Heart left ventricle (tissue), 16 donors: ENCODE results near the gene GABBR2. TPM values are rescaled to one million over a fixed set of nuclear protein-coding genes. Genes with fewer than 3 reads are reported as not detected.

Experiments
- ATAC-seq, 4 donors: fragments of 200-7000 bp; cut with Tn5 transposase; one replicate each; pipeline ENCODE4 v1.9.1; 2020 to 2022; ENCODE audit warnings: moderate library complexity in 4 of 4, mild to moderate bottlenecking in 3 of 4, moderate number of reproducible peaks in 1 of 4
- DNase-seq, 5 donors: peaks; one replicate each; pipeline ENCODE4 v3.0.0-alpha.2; 2020
- H3K27ac ChIP-seq, 12 donors: fragments of 200-600 bp; sonication (generic) in 4 of 12; one replicate each; pipeline versions ENCODE4 v1.5.0 to v1.8.0; 2016 to 2022; ENCODE audit warnings: mild to moderate bottlenecking in 2 of 12
- H3K27me3 ChIP-seq, 9 donors: fragments of 200-600 bp; sonication (generic) in 2 of 9; one replicate each; pipeline versions ENCODE4 v1.5.1 to v1.8.0; 2016 to 2022; ENCODE audit warnings: mild to moderate bottlenecking in 3 of 9
- H3K36me3 ChIP-seq, 9 donors: fragments of 200-600 bp; sonication (generic) in 2 of 9; one replicate each; pipeline versions ENCODE4 v1.5.0 to v1.8.0; 2018 to 2022; ENCODE audit warnings: mild to moderate bottlenecking in 2 of 9
- H3K4me1 ChIP-seq, 12 donors: fragments of 200-600 bp; sonication (generic) in 4 of 12; one replicate each; pipeline versions ENCODE4 v1.5.0 to v1.8.0; 2016 to 2022; ENCODE audit warnings: mild to moderate bottlenecking in 3 of 12
- H3K4me3 ChIP-seq, 12 donors: fragments of 200-600 bp; sonication (generic) in 4 of 12; one replicate each; pipeline versions ENCODE4 v1.5.0 to v1.8.0; 2017 to 2022; ENCODE audit warnings: mild to moderate bottlenecking in 9 of 12, moderate library complexity in 4 of 12
- H3K9me3 ChIP-seq, 12 donors: fragments of 200-600 bp; sonication (generic) in 4 of 12; one replicate each; pipeline versions ENCODE4 v1.5.0 to v1.8.0; 2016 to 2022; ENCODE audit warnings: mild to moderate bottlenecking in 1 of 12
- POLR2A ChIP-seq, 2 donors: fragments of 450-650 bp; IDR thresholded peaks; one replicate each; pipeline ENCODE4 v1.6.1; 2017; ENCODE audit warnings: antibody characterized with exemption in 2 of 2, mild to moderate bottlenecking in 2 of 2, moderate library complexity in 2 of 2
- WGBS, 4 donors: extraction: QIAGEN DNeasy Blood & Tissue Kit in 2 of 4; methylation state at CpG; one replicate each; pipeline versions ENCODE4 v1.1.5 to v1.1.7; 2013 to 2018; 5-methylcytosine and 5-hydroxymethylcytosine counted together
- intact Hi-C, 10 donors: fragments of 100-400 bp; cut with DNase I; formaldehyde crosslinking; loops; one replicate each; pipeline versions ENCODE4 v1.11.1 to v1.14.2; 2022
- polyA plus RNA-seq, 2 donors: library from polyadenylated mRNA; stranded (reverse); fragments of 200-250 nt; gene quantifications; one replicate each; pipeline ENCODE4 v1.2.3, GENCODE V29; 2013
- total RNA-seq, 9 donors: library from RNA; depleted of rRNA in 2 of 9; stranded (reverse); fragments of >200 nt in 2 of 9; fragmentation: NEBNext Ultra II Directional in 3 of 9; extraction: Animal tissue kit (Norgen Biotek cat#: 25700) in 3 of 9; gene quantifications; one replicate each; pipeline versions ENCODE4 v1.1.0 to v1.2.4, GENCODE V29; 2016 to 2023
- TF ChIP-seq, protein P1 (sequence below), 12 donors: fragments of 200-600 bp; sonication (generic) in 4 of 12; IDR thresholded peaks; one replicate each; pipeline versions ENCODE4 v1.5.0 to v1.8.0; 2018 to 2022; ENCODE audit warnings: antibody characterized with exemption in 12 of 12, mild to moderate bottlenecking in 5 of 12
- donor health status: ischemic (EF 13 %, LVEDD 7.1; RV severe dilation, severe dysfunction).
- donor health status: healthy with polysubstance abuse.
- donor health status: DM: no; HTN: yes; CAD: no.
- donor health status: DM: no; HTN: no; CAD: no.
- donor health status: ischemic (EF 25% LVEDD 6.9; RV normal size, moderate dysfunction).
- donor health status: ischemic (EF 25% LVEDD 5.7; RV mildly dilated, moderate dysfunction).
- donor health status: healthy.
- donor health status: DM: yes; HTN: yes; CAD: no.
- donor health status: ischemic (EF 35%, LVEDD 5.7; RV mildly dilated, moderate dysfunction).
- donor health status: nonischemic (EF 11% LVEDD 7.7; RV severe dilation, severe dysfunction).
- donor health status: DM: yes; HTN: yes; CAD: no.
- donor health status: PGD.
- donor health status: ischemic (EF 29% LVEDD 5.4; RV normal size, mild dysfunction).
- donor health status: nonischemic (EF 23%, LVEDD 6.1; RV moderate dilation, normal function).

GABBR2 gene
- total and polyA plus RNA-seq, 11 donors = 0.11 to 3.4 (median 0.58) TPM

GRCh38 chr9:98549401-98549800 is 159.3 kb downstream of the GABBR2 start:
- H3K4me3 ChIP-seq = no peak overlapping the region
- no peak for DNase-seq
- H3K27me3 ChIP-seq = no peaks in the 10 kb centered on the region
- ATAC-seq = no peak
- H3K27ac ChIP-seq = no peak overlapping the region
- no peaks in the 10 kb centered on the region for H3K36me3 ChIP-seq
- intact Hi-C loops = loop anchor here in 1 of 10 donors (10.0 kb wide), 1 partner anchor 65 kb away; no protein-coding TSS in a partner anchor
- no peaks in the 10 kb centered on the region for H3K4me1 ChIP-seq
- no peaks in the 10 kb centered on the region for H3K9me3 ChIP-seq
- 74 to 83% (median 76%) methylated on average over 3 of the region's 3 CpGs for WGBS, 4 donors
- TF ChIP-seq, protein P1, sequence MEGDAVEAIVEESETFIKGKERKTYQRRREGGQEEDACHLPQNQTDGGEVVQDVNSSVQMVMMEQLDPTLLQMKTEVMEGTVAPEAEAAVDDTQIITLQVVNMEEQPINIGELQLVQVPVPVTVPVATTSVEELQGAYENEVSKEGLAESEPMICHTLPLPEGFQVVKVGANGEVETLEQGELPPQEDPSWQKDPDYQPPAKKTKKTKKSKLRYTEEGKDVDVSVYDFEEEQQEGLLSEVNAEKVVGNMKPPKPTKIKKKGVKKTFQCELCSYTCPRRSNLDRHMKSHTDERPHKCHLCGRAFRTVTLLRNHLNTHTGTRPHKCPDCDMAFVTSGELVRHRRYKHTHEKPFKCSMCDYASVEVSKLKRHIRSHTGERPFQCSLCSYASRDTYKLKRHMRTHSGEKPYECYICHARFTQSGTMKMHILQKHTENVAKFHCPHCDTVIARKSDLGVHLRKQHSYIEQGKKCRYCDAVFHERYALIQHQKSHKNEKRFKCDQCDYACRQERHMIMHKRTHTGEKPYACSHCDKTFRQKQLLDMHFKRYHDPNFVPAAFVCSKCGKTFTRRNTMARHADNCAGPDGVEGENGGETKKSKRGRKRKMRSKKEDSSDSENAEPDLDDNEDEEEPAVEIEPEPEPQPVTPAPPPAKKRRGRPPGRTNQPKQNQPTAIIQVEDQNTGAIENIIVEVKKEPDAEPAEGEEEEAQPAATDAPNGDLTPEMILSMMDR (IDR thresholded peaks at IDR 0.05) = no peak
- TF ChIP-seq POLR2A (IDR thresholded peaks at IDR 0.05) = no peak

DNA sequence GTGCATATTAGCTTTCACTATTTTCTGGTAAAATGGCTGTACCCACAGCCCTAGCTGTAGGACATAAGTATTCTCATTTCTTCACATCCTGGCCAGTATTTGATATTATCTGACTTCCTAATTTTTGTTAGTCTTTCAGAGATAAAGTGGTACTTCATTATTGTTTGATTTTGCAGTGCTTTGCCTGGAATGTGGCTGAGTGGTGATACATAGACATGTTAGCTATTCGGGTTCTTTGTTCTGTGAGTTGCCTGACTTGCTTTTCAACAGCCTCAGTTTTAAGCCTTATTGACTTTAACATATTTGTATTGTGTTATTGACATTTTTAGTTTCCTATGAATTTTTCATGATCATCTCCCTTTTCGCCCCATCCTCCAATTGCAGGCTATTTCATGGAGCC is 161.1 kb downstream of the GABBR2 start:
- WGBS, 4 donors = 84 to 93% (median 87%) methylated on average over 2 of the region's 2 CpGs; no CpG with 5 or more reads in 1 of the 4 donors
- intact Hi-C loops = loop anchor here in 1 of 10 donors (10.0 kb wide), 1 partner anchor 63 kb away; no protein-coding TSS in a partner anchor
- Histone ChIP-seq H3K36me3 (no peaks in the 10 kb centered on the region), H3K9me3 (no peaks in the 10 kb centered on the region), H3K27me3 (no peaks in the 10 kb centered on the region), H3K4me1 (no peaks in the 10 kb centered on the region), H3K4me3 (no peak overlapping the region), H3K27ac (no peak overlapping the region)
- no peak for DNase-seq
- TF ChIP-seq POLR2A (IDR thresholded peaks at IDR 0.05) = no peak
- TF ChIP-seq, protein P1 (IDR thresholded peaks at IDR 0.05) = no peak
- no peak for ATAC-seq

DNA sequence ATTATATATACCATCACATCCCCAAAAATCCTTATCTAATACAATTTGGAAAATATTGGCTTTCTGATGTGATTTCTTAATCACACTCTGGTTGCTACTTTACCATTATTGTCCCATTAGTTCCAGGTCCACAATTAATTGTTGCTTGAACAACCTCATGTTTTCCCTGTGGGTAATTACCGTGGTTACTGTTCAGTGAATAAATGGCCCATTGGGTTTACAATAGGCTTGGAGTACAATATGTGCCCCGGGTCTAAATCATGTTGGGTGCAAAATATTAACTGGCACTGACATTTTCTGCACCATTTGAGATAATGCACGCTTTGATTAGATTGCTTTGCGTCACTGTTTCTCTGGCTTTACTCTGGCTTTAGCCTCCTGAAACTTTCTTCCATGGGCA is 163.7 kb downstream of the GABBR2 start:
- no peak for ATAC-seq
- no peak overlapping the region for H3K4me3 ChIP-seq
- intact Hi-C loops = loop anchor here in 1 of 10 donors (10.0 kb wide), 1 partner anchor 60 kb away; no protein-coding TSS in a partner anchor
- no peaks in the 10 kb centered on the region for H3K9me3 ChIP-seq
- H3K27me3 ChIP-seq = peaks cover 0 to 4% (median 0%) of the 10 kb centered on the region in 9 donors
- TF ChIP-seq, protein P1 (IDR thresholded peaks at IDR 0.05) = no peak
- TF ChIP-seq POLR2A (IDR thresholded peaks at IDR 0.05) = no peak
- no peak overlapping the region for H3K27ac ChIP-seq
- no peak for DNase-seq
- H3K36me3 ChIP-seq = no peaks in the 10 kb centered on the region
- 71 to 80% (median 74%) methylated on average over 4 of the region's 4 CpGs for WGBS, 4 donors
- no peaks in the 10 kb centered on the region for H3K4me1 ChIP-seq

DNA sequence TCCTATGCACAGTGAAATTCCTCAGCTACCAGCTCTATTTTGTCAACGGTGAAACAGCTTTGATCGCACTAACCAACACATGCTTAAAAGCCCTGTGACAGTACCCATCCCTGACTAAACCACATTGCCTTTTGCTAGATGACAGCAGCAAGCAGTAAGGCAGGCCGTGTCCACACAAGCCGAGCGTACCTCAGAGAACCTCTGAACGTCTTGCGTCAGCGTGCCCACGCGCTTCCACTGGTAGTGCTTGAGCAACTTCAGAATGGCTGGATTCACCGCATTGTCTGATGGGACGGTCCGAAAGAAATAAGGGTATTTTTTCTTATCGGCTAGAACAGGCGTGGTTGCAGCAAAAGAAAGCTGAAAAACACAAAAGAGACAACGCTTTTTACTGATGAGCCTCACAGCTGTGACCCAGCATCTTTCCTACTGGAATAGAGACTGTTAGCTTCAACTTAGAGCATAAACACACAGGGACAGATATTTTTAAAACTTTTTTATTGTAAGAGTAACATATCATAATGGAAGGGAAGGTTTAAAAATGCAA is 167.0 kb downstream of the GABBR2 start:
- intact Hi-C loops = loop anchor here in 1 of 10 donors (10.0 kb wide), 1 partner anchor 57 kb away; no protein-coding TSS in a partner anchor
- Histone ChIP-seq H3K36me3 (no peaks in the 10 kb centered on the region), H3K27me3 (peaks cover 0 to 4% (median 0%) of the 10 kb centered on the region in 9 donors), H3K4me1 (no peaks in the 10 kb centered on the region), H3K27ac (no peak overlapping the region), H3K4me3 (no peak overlapping the region), H3K9me3 (no peaks in the 10 kb centered on the region)
- no peak for ATAC-seq
- DNase-seq = no peak
- WGBS, 4 donors = 82 to 91% (median 89%) methylated on average over 16 of the region's 16 CpGs
- TF ChIP-seq POLR2A (IDR thresholded peaks at IDR 0.05) = no peak
- TF ChIP-seq, protein P1 (IDR thresholded peaks at IDR 0.05) = no peak
